ENCODE results near the gene CD44.

DNA sequence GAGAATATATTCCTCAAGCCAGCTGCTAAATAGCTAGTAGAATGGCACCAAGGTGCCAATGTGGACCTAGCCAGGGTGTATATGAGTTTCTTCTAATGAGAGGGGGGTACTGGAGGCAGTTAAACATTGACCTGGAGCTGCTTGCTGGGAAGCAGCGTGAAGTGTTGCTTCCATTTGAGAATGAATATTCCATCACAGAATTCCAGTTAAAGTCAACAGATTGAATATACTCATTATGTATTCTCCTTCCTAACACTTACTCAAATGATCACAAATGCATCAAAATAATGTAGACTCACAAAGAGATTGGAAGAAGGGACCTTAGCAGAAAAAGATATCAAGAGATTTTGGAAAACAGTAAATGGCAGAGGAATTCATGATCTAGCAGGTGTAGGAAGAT, 102.1 kb downstream of the CD44 start:
- TF ChIP-seq CREB1 (IDR thresholded peaks at IDR 0.05; ENCODE audit: low read depth) (no peak), CEBPB (IDR thresholded peaks at IDR 0.05) (no peak), TCF12 (IDR thresholded peaks at IDR 0.05; ENCODE audit: low read depth) (no peak), RAD21 (IDR thresholded peaks at IDR 0.05; ENCODE audit: low read depth) (no peak), EP300 (IDR thresholded peaks at IDR 0.05; ENCODE audit: borderline replicate concordance) (no peak), YY1 (IDR thresholded peaks at IDR 0.05; ENCODE audit: low read depth) (no peak), TAF1 (IDR thresholded peaks at IDR 0.05; ENCODE audit: low read depth) (no peak), ZBTB7A (IDR thresholded peaks at IDR 0.05; ENCODE audit: low read depth) (no peak), NFIC (IDR thresholded peaks at IDR 0.05) (no peak), EGR1 (IDR thresholded peaks at IDR 0.05) (no peak), TEAD4 (IDR thresholded peaks at IDR 0.05) (no peak), USF1 (IDR thresholded peaks at IDR 0.05) (no peak)
- TF ChIP-seq, protein P1, sequence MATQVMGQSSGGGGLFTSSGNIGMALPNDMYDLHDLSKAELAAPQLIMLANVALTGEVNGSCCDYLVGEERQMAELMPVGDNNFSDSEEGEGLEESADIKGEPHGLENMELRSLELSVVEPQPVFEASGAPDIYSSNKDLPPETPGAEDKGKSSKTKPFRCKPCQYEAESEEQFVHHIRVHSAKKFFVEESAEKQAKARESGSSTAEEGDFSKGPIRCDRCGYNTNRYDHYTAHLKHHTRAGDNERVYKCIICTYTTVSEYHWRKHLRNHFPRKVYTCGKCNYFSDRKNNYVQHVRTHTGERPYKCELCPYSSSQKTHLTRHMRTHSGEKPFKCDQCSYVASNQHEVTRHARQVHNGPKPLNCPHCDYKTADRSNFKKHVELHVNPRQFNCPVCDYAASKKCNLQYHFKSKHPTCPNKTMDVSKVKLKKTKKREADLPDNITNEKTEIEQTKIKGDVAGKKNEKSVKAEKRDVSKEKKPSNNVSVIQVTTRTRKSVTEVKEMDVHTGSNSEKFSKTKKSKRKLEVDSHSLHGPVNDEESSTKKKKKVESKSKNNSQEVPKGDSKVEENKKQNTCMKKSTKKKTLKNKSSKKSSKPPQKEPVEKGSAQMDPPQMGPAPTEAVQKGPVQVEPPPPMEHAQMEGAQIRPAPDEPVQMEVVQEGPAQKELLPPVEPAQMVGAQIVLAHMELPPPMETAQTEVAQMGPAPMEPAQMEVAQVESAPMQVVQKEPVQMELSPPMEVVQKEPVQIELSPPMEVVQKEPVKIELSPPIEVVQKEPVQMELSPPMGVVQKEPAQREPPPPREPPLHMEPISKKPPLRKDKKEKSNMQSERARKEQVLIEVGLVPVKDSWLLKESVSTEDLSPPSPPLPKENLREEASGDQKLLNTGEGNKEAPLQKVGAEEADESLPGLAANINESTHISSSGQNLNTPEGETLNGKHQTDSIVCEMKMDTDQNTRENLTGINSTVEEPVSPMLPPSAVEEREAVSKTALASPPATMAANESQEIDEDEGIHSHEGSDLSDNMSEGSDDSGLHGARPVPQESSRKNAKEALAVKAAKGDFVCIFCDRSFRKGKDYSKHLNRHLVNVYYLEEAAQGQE (IDR thresholded peaks at IDR 0.05; ENCODE audit: low read depth) = no peak
- TF ChIP-seq, protein P2, sequence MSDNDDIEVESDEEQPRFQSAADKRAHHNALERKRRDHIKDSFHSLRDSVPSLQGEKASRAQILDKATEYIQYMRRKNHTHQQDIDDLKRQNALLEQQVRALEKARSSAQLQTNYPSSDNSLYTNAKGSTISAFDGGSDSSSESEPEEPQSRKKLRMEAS (IDR thresholded peaks at IDR 0.05) = no peak

Measured in Ishikawa (cell line).